WERI-Rb-1 (cell line): ENCODE measurements around the gene LRRC8E.

Experiments used
- DNase-seq: peaks from one replicate; pipeline ENCODE4 v3.0.0-alpha.2; 2020
- H3K27ac ChIP-seq: fragments of 250-450 bp; sonication (Bioruptor Pico); 2 replicates; pipeline ENCODE4 v1.5.1; 2020; ENCODE audit warnings: mild to moderate bottlenecking, moderate library complexity
- H3K27me3 ChIP-seq: fragments of 250-450 bp; sonication (Bioruptor Pico); 2 replicates; pipeline ENCODE4 v1.5.1; 2021; ENCODE audit warnings: mild to moderate bottlenecking, low read depth, moderate library complexity; ENCODE audit not compliant: insufficient read depth, severe bottlenecking
- H3K36me3 ChIP-seq: fragments of 250-450 bp; sonication (Bioruptor Pico); 2 replicates; pipeline ENCODE4 v1.5.1; 2020; ENCODE audit warnings: mild to moderate bottlenecking, moderate library complexity
- H3K4me3 ChIP-seq: 2 replicates; pipeline ENCODE4 v1.5.1; 2011; ENCODE audit warnings: low read depth, mild to moderate bottlenecking, control low read depth, low read length
- H3K9me3 ChIP-seq: fragments of 250-450 bp; sonication (Bioruptor Pico); 2 replicates; pipeline ENCODE4 v1.5.1; 2021; ENCODE audit warnings: mild to moderate bottlenecking, moderate library complexity; ENCODE audit not compliant: severe bottlenecking
- TF ChIP-seq, protein P1 (sequence below): IDR thresholded peaks from 2 replicates; pipeline ENCODE4 v1.5.1; 2011; ENCODE audit warnings: low read depth, mild to moderate bottlenecking, control low read depth, inconsistent platforms, low read length

Gene LRRC8E

GRCh38 chr19:7898967-7899366 lies 10.7 kb downstream of the LRRC8E start:
- no peak for DNase-seq
- TF ChIP-seq, protein P1, sequence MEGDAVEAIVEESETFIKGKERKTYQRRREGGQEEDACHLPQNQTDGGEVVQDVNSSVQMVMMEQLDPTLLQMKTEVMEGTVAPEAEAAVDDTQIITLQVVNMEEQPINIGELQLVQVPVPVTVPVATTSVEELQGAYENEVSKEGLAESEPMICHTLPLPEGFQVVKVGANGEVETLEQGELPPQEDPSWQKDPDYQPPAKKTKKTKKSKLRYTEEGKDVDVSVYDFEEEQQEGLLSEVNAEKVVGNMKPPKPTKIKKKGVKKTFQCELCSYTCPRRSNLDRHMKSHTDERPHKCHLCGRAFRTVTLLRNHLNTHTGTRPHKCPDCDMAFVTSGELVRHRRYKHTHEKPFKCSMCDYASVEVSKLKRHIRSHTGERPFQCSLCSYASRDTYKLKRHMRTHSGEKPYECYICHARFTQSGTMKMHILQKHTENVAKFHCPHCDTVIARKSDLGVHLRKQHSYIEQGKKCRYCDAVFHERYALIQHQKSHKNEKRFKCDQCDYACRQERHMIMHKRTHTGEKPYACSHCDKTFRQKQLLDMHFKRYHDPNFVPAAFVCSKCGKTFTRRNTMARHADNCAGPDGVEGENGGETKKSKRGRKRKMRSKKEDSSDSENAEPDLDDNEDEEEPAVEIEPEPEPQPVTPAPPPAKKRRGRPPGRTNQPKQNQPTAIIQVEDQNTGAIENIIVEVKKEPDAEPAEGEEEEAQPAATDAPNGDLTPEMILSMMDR, result 0 out of 2 replicates have a peak, but pooled peaks have one; percentile 10
- Histone ChIP-seq H3K4me3 (no peak overlapping the region), H3K27me3 (no peaks in the 10 kb centered on the region), H3K9me3 (no peaks in the 10 kb centered on the region), H3K36me3 (no peaks in the 10 kb centered on the region), H3K27ac (no peak overlapping the region)

DNA sequence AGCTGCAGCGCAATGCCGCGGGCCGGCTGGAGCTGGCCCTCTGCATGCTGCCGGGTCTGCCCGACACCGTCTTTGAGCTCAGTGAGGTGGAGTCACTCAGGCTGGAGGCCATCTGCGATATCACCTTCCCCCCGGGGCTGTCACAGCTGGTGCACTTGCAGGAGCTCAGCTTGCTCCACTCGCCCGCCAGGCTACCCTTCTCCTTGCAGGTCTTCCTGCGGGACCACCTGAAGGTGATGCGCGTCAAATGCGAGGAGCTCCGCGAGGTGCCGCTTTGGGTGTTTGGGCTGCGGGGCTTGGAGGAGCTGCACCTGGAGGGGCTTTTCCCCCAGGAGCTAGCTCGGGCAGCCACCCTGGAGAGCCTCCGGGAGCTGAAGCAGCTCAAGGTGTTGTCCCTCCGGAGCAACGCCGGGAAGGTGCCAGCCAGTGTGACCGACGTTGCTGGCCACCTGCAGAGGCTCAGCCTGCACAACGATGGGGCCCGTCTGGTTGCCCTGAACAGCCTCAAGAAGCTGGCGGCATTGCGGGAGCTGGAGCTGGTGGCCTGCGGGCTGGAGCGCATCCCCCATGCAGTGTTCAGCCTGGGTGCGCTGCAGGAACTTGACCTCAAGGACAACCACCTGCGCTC lies 11.6 kb downstream of the LRRC8E start:
- H3K9me3 ChIP-seq, result no peaks in the 10 kb centered on the region
- TF ChIP-seq, protein P1, result no peak
- H3K27ac ChIP-seq, result no peak overlapping the region
- DNase-seq, result no peak
- H3K27me3 ChIP-seq, result no peaks in the 10 kb centered on the region
- H3K36me3 ChIP-seq, result peaks cover 4% of the 10 kb centered on the region
- no peak overlapping the region for H3K4me3 ChIP-seq

DNA sequence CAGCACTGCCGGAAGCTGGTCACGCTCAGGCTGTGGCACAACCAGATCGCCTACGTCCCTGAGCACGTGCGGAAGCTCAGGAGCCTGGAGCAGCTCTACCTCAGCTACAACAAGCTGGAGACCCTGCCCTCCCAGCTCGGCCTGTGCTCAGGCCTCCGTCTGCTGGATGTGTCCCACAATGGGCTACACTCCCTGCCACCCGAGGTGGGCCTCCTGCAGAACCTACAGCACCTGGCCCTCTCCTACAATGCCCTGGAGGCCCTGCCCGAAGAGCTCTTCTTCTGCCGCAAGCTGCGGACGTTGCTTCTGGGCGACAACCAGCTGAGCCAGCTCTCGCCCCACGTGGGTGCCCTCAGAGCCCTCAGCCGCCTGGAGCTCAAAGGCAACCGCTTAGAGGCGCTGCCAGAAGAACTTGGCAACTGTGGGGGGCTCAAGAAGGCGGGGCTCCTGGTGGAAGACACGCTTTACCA lies 12.1 kb downstream of the LRRC8E start:
- no peak overlapping the region for H3K27ac ChIP-seq
- TF ChIP-seq, protein P1, result no peak
- H3K9me3 ChIP-seq, result no peaks in the 10 kb centered on the region
- H3K36me3 ChIP-seq, result peaks cover 8% of the 10 kb centered on the region
- DNase-seq, result no peak
- no peaks in the 10 kb centered on the region for H3K27me3 ChIP-seq
- H3K4me3 ChIP-seq, result no peak overlapping the region

GRCh38 chr19:7900931-7901330 lies 12.6 kb downstream of the LRRC8E start:
- no peaks in the 10 kb centered on the region for H3K27me3 ChIP-seq
- DNase-seq, result no peak
- no peak overlapping the region for H3K4me3 ChIP-seq
- TF ChIP-seq, protein P1, result no peak
- H3K36me3 ChIP-seq, result peaks cover 12% of the 10 kb centered on the region
- H3K9me3 ChIP-seq, result no peaks in the 10 kb centered on the region
- H3K27ac ChIP-seq, result no peak overlapping the region

DNA sequence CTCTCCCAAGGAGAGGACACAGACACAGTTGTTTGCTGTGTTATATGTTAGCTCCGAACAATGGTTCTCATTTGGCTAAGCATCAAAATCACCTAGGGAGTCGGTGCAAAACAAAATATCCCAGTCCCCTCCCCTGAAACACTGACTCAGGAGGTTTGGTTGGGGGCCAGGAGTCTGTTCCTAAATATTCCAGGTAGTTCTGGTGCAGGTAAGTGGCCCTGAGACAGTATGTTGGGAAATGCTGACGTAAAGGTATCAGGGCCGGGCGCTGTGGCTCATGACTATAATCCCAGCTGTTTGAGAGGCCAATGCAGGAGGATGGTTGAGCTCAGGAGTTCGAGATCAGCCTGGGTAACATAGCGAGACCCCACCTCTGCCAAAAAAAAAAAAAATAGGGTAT lies 13.0 kb downstream of the LRRC8E start:
- DNase-seq, result no peak
- no peak overlapping the region for H3K27ac ChIP-seq
- no peaks in the 10 kb centered on the region for H3K9me3 ChIP-seq
- no peaks in the 10 kb centered on the region for H3K27me3 ChIP-seq
- peaks cover 16% of the 10 kb centered on the region for H3K36me3 ChIP-seq
- H3K4me3 ChIP-seq, result no peak overlapping the region
- TF ChIP-seq, protein P1, result no peak

- H3K27me3 ChIP-seq, result no peaks in the 10 kb centered on the region
- H3K4me3 ChIP-seq, result peak overlapping the region; percentile 51
- TF ChIP-seq, protein P1, result no peak
- DNase-seq, result no peak
- peak overlapping the region; percentile 83 for H3K27ac ChIP-seq
- peaks cover 25% of the 10 kb centered on the region for H3K36me3 ChIP-seq
- H3K9me3 ChIP-seq, result no peaks in the 10 kb centered on the region
Observed at GRCh38 chr19:7902796-7903243, 14.5 kb downstream of the LRRC8E start.
